Measurements from ENCODE around the gene ALPG. TPM values are rescaled to one million over a fixed set of nuclear protein-coding genes. Genes with fewer than 3 reads are reported as not detected.

ALPG gene
- total and polyA plus RNA-seq, 10 of the 15 experiments (the other 5 are each of a cell fraction or from before 2014, with no cell fraction given): not detected

GRCh38 chr2:232460171-232460570 is 53.5 kb downstream of the ALPG start (continued):
- TF ChIP-seq IRF3 (IDR thresholded peaks at IDR 0.05) (no peak), ASH2L (IDR thresholded peaks at IDR 0.05; ENCODE audit: borderline replicate concordance, low read depth) (no peak), ZNF207 (IDR thresholded peaks at IDR 0.05; ENCODE audit: borderline replicate concordance) (no peak), ZBTB11 (CRISPR knock-in tag; IDR thresholded peaks at IDR 0.05) (no peak), SMAD5 (IDR thresholded peaks at IDR 0.05; ENCODE audit: low read depth) (no peak), ZBED1 (IDR thresholded peaks at IDR 0.05; ENCODE audit: borderline replicate concordance) (no peak)

Small RNA genes within 50 kb of the gene (small RNA-seq; reads per million reads assigned to genes)
- not detected for gene AC068134.4

Other genes starting within 250 kb of the ALPG start
Only the 7 nearest of the 9 such genes appear.
- gene ALPP, start 28.1 kb upstream of the ALPG start, total RNA-seq (2014; rRNA removed): not detected in 2 replicates
- not detected in 2 replicates for gene ALPP, start 28.1 kb upstream of the ALPG start, total RNA-seq (2014; rRNA removed; fragmentation: Illumina TruSeq; extraction: Trizol)
- gene ALPP, start 28.1 kb upstream of the ALPG start, total RNA-seq (2021): not detected in 2 replicates
- not detected in 2 replicates for gene ALPP, start 28.1 kb upstream of the ALPG start, polyA plus RNA-seq (2011; rRNA removed)
- gene ALPP, start 28.1 kb upstream of the ALPG start, polyA plus RNA-seq (2014; fragmentation: Illumina TruSeq; extraction: Trizol): 0.21 TPM in 1 of 2 replicates, not detected in the other
- gene ALPP, start 28.1 kb upstream of the ALPG start, polyA plus RNA-seq (2014; fragmentation: Nextera tagmentation; extraction: Ambion mirVana): not detected
- not detected in 2 replicates for gene ALPP, start 28.1 kb upstream of the ALPG start, polyA plus RNA-seq (2014; rRNA removed)
- not detected for gene ALPP, start 28.1 kb upstream of the ALPG start, polyA plus RNA-seq (2016; fragmentation: Nextera tagmentation; extraction: Ambion mirVana)
- not detected in 2 replicates for gene ALPI, start 49.3 kb downstream of the ALPG start, total RNA-seq (2014; rRNA removed)
- not detected in 2 replicates for gene ALPI, start 49.3 kb downstream of the ALPG start, total RNA-seq (2014; rRNA removed; fragmentation: Illumina TruSeq; extraction: Trizol)
- gene ALPI, start 49.3 kb downstream of the ALPG start, total RNA-seq (2021): not detected in 2 replicates
- gene ALPI, start 49.3 kb downstream of the ALPG start, polyA plus RNA-seq (2011; rRNA removed): not detected in 2 replicates
- not detected in 2 replicates for gene ALPI, start 49.3 kb downstream of the ALPG start, polyA plus RNA-seq (2014; fragmentation: Illumina TruSeq; extraction: Trizol)
- gene ALPI, start 49.3 kb downstream of the ALPG start, polyA plus RNA-seq (2014; fragmentation: Nextera tagmentation; extraction: Ambion mirVana): not detected
- not detected in 2 replicates for gene ALPI, start 49.3 kb downstream of the ALPG start, polyA plus RNA-seq (2014; rRNA removed)
- gene ALPI, start 49.3 kb downstream of the ALPG start, polyA plus RNA-seq (2016; fragmentation: Nextera tagmentation; extraction: Ambion mirVana): not detected
- not detected in 2 replicates for gene ECEL1, start 81.0 kb downstream of the ALPG start, total RNA-seq (2014; rRNA removed)
- not detected in 2 replicates for gene ECEL1, start 81.0 kb downstream of the ALPG start, total RNA-seq (2014; rRNA removed; fragmentation: Illumina TruSeq; extraction: Trizol)
- gene ECEL1, start 81.0 kb downstream of the ALPG start, total RNA-seq (2021): 0.08 TPM in 1 of 2 replicates, not detected in the other
- gene ECEL1, start 81.0 kb downstream of the ALPG start, polyA plus RNA-seq (2011; rRNA removed): not detected in 2 replicates
- not detected in 2 replicates for gene ECEL1, start 81.0 kb downstream of the ALPG start, polyA plus RNA-seq (2014; fragmentation: Illumina TruSeq; extraction: Trizol)
- gene ECEL1, start 81.0 kb downstream of the ALPG start, polyA plus RNA-seq (2014; fragmentation: Nextera tagmentation; extraction: Ambion mirVana): not detected
- gene ECEL1, start 81.0 kb downstream of the ALPG start, polyA plus RNA-seq (2014; rRNA removed): not detected in 2 replicates
- gene ECEL1, start 81.0 kb downstream of the ALPG start, polyA plus RNA-seq (2016; fragmentation: Nextera tagmentation; extraction: Ambion mirVana): not detected
- gene PRSS56, start 113.5 kb downstream of the ALPG start, total RNA-seq (2014; rRNA removed): not detected in 2 replicates
- gene PRSS56, start 113.5 kb downstream of the ALPG start, total RNA-seq (2014; rRNA removed; fragmentation: Illumina TruSeq; extraction: Trizol): not detected in 2 replicates
- not detected in 2 replicates for gene PRSS56, start 113.5 kb downstream of the ALPG start, total RNA-seq (2021)
- not detected in 2 replicates for gene PRSS56, start 113.5 kb downstream of the ALPG start, polyA plus RNA-seq (2011; rRNA removed)
- gene PRSS56, start 113.5 kb downstream of the ALPG start, polyA plus RNA-seq (2014; fragmentation: Illumina TruSeq; extraction: Trizol): not detected in 2 replicates
- gene PRSS56, start 113.5 kb downstream of the ALPG start, polyA plus RNA-seq (2014; fragmentation: Nextera tagmentation; extraction: Ambion mirVana): not detected
- not detected in 2 replicates for gene PRSS56, start 113.5 kb downstream of the ALPG start, polyA plus RNA-seq (2014; rRNA removed)
- not detected for gene PRSS56, start 113.5 kb downstream of the ALPG start, polyA plus RNA-seq (2016; fragmentation: Nextera tagmentation; extraction: Ambion mirVana)
- not detected in 2 replicates for gene CHRND, start 119.3 kb downstream of the ALPG start, total RNA-seq (2014; rRNA removed)
- gene CHRND, start 119.3 kb downstream of the ALPG start, total RNA-seq (2014; rRNA removed; fragmentation: Illumina TruSeq; extraction: Trizol): not detected in 2 replicates
- gene CHRND, start 119.3 kb downstream of the ALPG start, total RNA-seq (2021): not detected in 2 replicates
- gene CHRND, start 119.3 kb downstream of the ALPG start, polyA plus RNA-seq (2011; rRNA removed): not detected in 2 replicates
- gene CHRND, start 119.3 kb downstream of the ALPG start, polyA plus RNA-seq (2014; fragmentation: Illumina TruSeq; extraction: Trizol): not detected in 2 replicates
- gene CHRND, start 119.3 kb downstream of the ALPG start, polyA plus RNA-seq (2014; fragmentation: Nextera tagmentation; extraction: Ambion mirVana): not detected
- gene CHRND, start 119.3 kb downstream of the ALPG start, polyA plus RNA-seq (2014; rRNA removed): not detected in 2 replicates
- not detected for gene CHRND, start 119.3 kb downstream of the ALPG start, polyA plus RNA-seq (2016; fragmentation: Nextera tagmentation; extraction: Ambion mirVana)
- gene CHRNG, start 132.8 kb downstream of the ALPG start, total RNA-seq (2014; rRNA removed): 0.05 TPM in 1 of 2 replicates, not detected in the other
- not detected in 2 replicates for gene CHRNG, start 132.8 kb downstream of the ALPG start, total RNA-seq (2014; rRNA removed; fragmentation: Illumina TruSeq; extraction: Trizol)
- not detected in 2 replicates for gene CHRNG, start 132.8 kb downstream of the ALPG start, total RNA-seq (2021)
- not detected in 2 replicates for gene CHRNG, start 132.8 kb downstream of the ALPG start, polyA plus RNA-seq (2011; rRNA removed)
- not detected in 2 replicates for gene CHRNG, start 132.8 kb downstream of the ALPG start, polyA plus RNA-seq (2014; fragmentation: Illumina TruSeq; extraction: Trizol)
- gene CHRNG, start 132.8 kb downstream of the ALPG start, polyA plus RNA-seq (2014; fragmentation: Nextera tagmentation; extraction: Ambion mirVana): not detected
- not detected in 2 replicates for gene CHRNG, start 132.8 kb downstream of the ALPG start, polyA plus RNA-seq (2014; rRNA removed)
- gene CHRNG, start 132.8 kb downstream of the ALPG start, polyA plus RNA-seq (2016; fragmentation: Nextera tagmentation; extraction: Ambion mirVana): under 1 TPM in 1 of 2 experiments, not detected in 1; 0.17 TPM
- 5.9 and 7.4 TPM in 2 replicates for gene TIGD1, start 143.7 kb downstream of the ALPG start, total RNA-seq (2014; rRNA removed)
- 5.6 and 6.0 TPM in 2 replicates for gene TIGD1, start 143.7 kb downstream of the ALPG start, total RNA-seq (2014; rRNA removed; fragmentation: Illumina TruSeq; extraction: Trizol)
- 4.6 and 5.3 TPM in 2 replicates for gene TIGD1, start 143.7 kb downstream of the ALPG start, total RNA-seq (2021)
- gene TIGD1, start 143.7 kb downstream of the ALPG start, polyA plus RNA-seq (2011; rRNA removed): 4.2 and 5.7 TPM in 2 replicates
- 5.2 and 6.6 TPM in 2 replicates for gene TIGD1, start 143.7 kb downstream of the ALPG start, polyA plus RNA-seq (2014; fragmentation: Illumina TruSeq; extraction: Trizol)
- gene TIGD1, start 143.7 kb downstream of the ALPG start, polyA plus RNA-seq (2014; fragmentation: Nextera tagmentation; extraction: Ambion mirVana): 1 to 10 TPM; 1.4 to 2.0 TPM
- gene TIGD1, start 143.7 kb downstream of the ALPG start, polyA plus RNA-seq (2014; rRNA removed): 5.6 and 5.9 TPM in 2 replicates
- gene TIGD1, start 143.7 kb downstream of the ALPG start, polyA plus RNA-seq (2016; fragmentation: Nextera tagmentation; extraction: Ambion mirVana): 1 to 10 TPM; 6.6 to 8.4 TPM

All from GM12878 (cell line).